ENCODE data around the gene IGF2BP2. TPM values are rescaled to one million over a fixed set of nuclear protein-coding genes. Genes with fewer than 3 reads are reported as not detected.

IGF2BP2 gene
- total RNA-seq, 1 donor from 2014 or later = 19.4 TPM

DNA sequence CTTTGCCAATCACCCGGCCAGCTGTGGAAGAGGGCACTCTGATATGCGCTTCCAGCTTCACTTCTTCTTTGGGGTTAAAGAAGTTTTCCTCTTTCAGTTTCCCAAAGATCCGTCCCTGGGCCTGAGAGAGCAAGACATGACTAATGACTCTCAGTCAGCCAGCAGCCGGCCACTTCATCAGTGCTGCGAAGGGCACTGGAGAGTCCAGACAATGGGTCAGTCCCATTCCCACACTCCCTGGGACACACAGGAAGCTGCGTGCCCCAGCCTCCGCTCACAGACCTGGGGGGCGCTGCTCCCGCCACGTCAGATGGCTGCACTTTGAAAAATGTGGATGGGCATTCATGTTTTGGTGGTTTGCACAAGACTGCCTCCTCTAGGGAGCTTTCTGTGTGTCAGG, 175.4 kb downstream of the IGF2BP2 start:
- Histone ChIP-seq H3K27ac (no peak overlapping the region), H3K9me3 (no peaks in the 10 kb centered on the region), H3K4me3 (no peak overlapping the region), H3K36me3 (peaks cover 28% of the 10 kb centered on the region), H3K27me3 (ENCODE audit: low read depth) (no peaks in the 10 kb centered on the region), H3K4me1 (no peaks in the 10 kb centered on the region)
- intact Hi-C loops (cut with DNase I) = no loop called here
- TF ChIP-seq, protein P1, sequence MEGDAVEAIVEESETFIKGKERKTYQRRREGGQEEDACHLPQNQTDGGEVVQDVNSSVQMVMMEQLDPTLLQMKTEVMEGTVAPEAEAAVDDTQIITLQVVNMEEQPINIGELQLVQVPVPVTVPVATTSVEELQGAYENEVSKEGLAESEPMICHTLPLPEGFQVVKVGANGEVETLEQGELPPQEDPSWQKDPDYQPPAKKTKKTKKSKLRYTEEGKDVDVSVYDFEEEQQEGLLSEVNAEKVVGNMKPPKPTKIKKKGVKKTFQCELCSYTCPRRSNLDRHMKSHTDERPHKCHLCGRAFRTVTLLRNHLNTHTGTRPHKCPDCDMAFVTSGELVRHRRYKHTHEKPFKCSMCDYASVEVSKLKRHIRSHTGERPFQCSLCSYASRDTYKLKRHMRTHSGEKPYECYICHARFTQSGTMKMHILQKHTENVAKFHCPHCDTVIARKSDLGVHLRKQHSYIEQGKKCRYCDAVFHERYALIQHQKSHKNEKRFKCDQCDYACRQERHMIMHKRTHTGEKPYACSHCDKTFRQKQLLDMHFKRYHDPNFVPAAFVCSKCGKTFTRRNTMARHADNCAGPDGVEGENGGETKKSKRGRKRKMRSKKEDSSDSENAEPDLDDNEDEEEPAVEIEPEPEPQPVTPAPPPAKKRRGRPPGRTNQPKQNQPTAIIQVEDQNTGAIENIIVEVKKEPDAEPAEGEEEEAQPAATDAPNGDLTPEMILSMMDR (IDR thresholded peaks at IDR 0.05) = no peak
- DNase-seq (no peak), ATAC-seq (peak in 1 of 2 donors; percentile 27)

DNA sequence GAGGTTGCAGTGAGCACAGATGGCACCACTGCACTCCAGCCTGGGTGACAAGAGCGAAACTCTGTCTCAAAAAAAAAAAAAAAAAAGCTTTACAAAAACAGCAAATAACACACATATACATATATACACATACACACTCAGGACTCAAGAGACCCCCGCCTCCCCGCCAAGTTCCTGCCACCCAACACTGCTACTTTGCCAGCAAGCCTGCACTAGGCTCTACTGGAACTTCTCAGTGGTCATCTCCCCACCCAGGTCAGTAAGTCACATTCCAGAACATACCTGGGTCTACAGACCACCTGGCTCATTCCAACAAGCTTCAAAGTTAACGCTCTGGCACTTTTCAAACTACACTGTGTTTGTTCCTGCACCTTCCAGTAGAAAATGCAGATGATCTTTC, 176.4 kb downstream of the IGF2BP2 start:
- Histone ChIP-seq H3K27ac (no peak overlapping the region), H3K9me3 (no peaks in the 10 kb centered on the region), H3K4me3 (no peak overlapping the region), H3K36me3 (peaks cover 20% of the 10 kb centered on the region), H3K27me3 (ENCODE audit: low read depth) (no peaks in the 10 kb centered on the region), H3K4me1 (no peaks in the 10 kb centered on the region)
- DNase-seq (no peak), ATAC-seq (no peak)
- intact Hi-C loops (cut with DNase I) = no loop called here
- TF ChIP-seq, protein P1 (IDR thresholded peaks at IDR 0.05) = no peak

DNA sequence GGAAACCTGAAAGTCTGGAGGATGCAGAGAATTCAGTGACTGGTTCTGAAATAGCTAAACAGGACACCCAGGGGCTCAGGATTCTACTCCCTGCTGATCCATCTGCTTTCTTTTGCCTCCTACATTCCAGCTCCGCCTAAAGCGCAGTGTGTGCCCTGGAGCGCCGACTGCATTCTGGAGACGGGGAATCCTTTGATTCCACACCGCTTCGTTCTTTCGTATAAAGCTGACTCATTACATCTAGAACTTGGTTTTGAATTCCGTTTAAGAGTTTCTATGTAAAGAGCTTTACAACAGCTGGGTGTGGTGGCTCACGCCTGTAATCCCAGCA, 177.0 kb downstream of the IGF2BP2 start:
- TF ChIP-seq, protein P1 (IDR thresholded peaks at IDR 0.05) = no peak
- intact Hi-C loops (cut with DNase I) = no loop called here
- Histone ChIP-seq H3K4me3 (no peak overlapping the region), H3K27me3 (ENCODE audit: low read depth) (no peaks in the 10 kb centered on the region), H3K9me3 (no peaks in the 10 kb centered on the region), H3K36me3 (peaks cover 20% of the 10 kb centered on the region), H3K4me1 (no peaks in the 10 kb centered on the region), H3K27ac (no peak overlapping the region)
- ATAC-seq = no peak
- DNase-seq = no peak

DNA sequence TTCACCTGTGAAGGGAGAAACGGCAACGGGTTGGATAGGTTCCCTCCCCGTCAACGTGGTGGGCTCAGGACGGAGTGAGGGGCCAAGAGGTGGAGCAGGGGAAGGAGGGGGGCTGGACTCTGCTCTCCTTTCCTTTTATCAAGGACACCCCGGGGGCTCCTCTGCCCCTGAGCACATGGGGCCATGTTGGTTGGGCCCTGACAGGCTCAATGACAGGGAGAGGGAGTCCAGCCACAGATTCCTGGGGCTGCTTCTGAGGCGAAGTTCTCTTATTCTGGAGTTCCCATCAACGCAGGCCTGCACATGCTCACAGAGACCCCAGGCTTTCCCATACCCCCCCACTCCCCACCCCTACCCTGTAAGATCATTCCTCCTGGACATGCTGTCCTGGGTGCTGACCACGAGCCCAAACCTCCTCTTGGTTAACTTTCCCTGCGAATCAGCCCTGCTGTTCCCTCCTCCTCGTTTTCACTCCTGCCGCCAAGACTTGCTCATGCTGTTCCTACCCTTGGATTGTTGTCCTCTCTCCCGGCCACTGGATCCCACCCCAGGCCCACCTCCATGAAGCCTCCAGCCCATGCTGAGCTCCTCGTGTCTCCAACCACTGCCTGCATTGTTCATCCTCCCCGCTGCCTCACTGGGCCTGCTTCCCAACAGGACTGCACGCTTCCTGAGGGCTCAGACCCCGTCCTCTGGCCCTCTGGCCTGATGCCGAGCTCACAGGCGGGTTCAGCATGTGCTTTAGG, 177.5 kb downstream of the IGF2BP2 start:
- Histone ChIP-seq H3K27me3 (ENCODE audit: low read depth) (no peaks in the 10 kb centered on the region), H3K4me3 (no peak overlapping the region), H3K9me3 (no peaks in the 10 kb centered on the region), H3K4me1 (no peaks in the 10 kb centered on the region), H3K36me3 (peaks cover 20% of the 10 kb centered on the region), H3K27ac (no peak overlapping the region)
- TF ChIP-seq, protein P1 (IDR thresholded peaks at IDR 0.05) = no peak
- intact Hi-C loops (cut with DNase I) = no loop called here
- ATAC-seq (no peak), DNase-seq (no peak)

DNA sequence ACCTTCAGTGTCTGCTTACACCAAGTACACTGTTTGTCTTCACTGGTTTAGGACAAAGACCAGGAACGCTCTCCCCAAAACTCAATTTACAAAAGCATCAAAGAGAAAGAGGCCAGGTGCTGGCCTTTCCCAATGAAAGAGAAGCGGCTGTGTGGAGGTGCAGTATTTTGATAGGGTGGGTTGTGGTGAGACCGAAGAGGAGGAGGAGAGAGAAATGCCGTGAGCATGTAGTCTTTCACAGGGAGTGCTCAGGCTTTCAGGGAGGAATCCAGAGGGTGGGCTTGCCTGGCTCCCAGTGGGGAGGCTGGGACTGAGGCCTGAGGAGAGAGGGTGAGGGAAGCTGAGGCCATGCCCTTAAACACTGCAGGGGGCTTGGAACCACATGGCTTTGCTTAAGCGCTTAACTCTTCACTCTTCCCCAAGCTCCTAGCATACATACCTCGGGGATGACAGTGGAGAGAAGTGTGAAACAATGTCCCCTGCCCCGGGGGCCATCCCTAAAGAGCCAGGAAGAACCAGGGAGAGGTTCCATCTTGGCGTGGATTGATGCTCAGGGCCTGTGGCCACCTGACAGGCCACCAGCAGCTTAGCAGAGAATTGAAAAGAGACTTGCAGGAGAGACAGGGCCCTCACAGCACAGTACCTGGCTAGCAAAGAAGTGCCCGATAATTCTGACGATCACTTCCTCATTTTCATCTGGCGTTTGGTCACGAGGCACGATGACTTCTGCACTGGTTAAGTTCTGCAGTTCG, 178.3 kb downstream of the IGF2BP2 start:
- no peak for ATAC-seq
- peaks cover 20% of the 10 kb centered on the region for H3K36me3 ChIP-seq
- intact Hi-C loops (cut with DNase I) = no loop called here

More for the DNA sequence above, 178.3 kb downstream of the IGF2BP2 start:
- Histone ChIP-seq H3K9me3 (no peaks in the 10 kb centered on the region), H3K4me3 (no peak overlapping the region), H3K4me1 (no peaks in the 10 kb centered on the region), H3K27ac (no peak overlapping the region), H3K27me3 (ENCODE audit: low read depth) (no peaks in the 10 kb centered on the region)
- DNase-seq = no peak
- TF ChIP-seq, protein P1 (IDR thresholded peaks at IDR 0.05) = no peak
